ENCODE results near the gene MIF4GD. TPM values are rescaled to one million over a fixed set of nuclear protein-coding genes. Genes with fewer than 3 reads are reported as not detected.

Gene MIF4GD
- total RNA-seq, 1 experiment from 2014 or later, result 26.1 TPM

DNA sequence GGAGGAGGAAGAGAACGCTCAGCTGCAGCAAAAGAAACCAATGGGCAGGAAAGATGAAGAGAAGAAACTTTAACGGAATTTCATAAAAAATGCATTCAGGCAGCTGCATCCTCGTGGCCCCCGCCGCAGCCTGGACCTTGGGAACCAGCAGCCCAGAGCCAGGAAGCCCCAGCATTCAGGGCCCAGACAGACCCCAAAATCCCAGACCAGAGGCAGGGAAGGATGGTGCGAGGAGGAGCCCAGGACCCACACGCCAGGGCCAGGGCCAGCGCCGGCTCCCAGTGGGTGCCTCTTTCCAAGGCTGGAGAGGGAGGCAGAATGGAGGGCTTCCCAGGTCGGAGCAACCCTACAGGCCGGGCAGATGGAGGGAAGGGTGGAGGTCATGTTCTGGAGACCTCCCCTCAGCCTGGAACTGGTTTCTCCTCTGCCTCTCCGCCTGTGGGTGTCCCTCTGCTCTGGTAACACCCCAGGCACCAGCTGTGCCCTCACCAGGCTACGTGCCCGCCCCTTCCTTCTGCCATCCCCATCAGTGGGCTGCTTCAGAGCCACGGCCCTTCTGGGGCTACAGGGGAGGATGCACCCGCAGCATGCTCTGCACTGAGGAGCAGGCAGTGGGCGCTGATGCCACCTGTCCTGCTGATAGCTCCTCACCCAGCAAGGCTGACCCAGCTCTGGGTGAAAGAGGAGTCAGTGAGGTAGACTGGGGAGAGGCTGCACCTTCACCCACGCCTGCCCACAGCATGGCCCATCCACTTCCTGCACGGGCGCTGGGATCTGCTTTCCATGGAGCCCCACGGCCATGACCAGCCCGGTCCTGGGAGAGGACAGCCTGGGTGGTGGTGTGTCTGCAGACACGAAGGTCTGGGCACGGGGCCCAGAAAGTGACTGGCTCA is 1.2 kb upstream of the MIF4GD start:
- Histone ChIP-seq H3K79me2 (ENCODE audit: insufficient read depth, low read length) (no peaks in the 10 kb centered on the region), H3K9me3 (ENCODE audit: control insufficient read depth, low read depth, low read length) (no peaks in the 10 kb centered on the region), H3K9ac (ENCODE audit: extremely low read depth, insufficient read length, low read length) (peak overlapping the region; percentile 27), H3K27ac (ENCODE audit: insufficient read length, low read depth, low read length) (no peak overlapping the region), H2BK5ac (ENCODE audit: insufficient read length, low read length) (no peak overlapping the region), H4K5ac (ENCODE audit: insufficient read length, low read depth, low read length) (no peak overlapping the region), H3K27me3 (ENCODE audit: insufficient read depth, low read length) (no peaks in the 10 kb centered on the region), H3K23ac (ENCODE audit: insufficient read length, low read depth, low read length) (no peak overlapping the region), H3K23me2 (ENCODE audit: insufficient read length, low read depth, low read length, poor library complexity, severe bottlenecking) (peaks cover 22% of the 10 kb centered on the region), H2BK120ac (ENCODE audit: low read depth, low read length, poor library complexity, severe bottlenecking) (no peak overlapping the region), H2AK5ac (ENCODE audit: insufficient read length, low read length) (no peak overlapping the region), H3K4me2 (ENCODE audit: insufficient read depth, insufficient read length, low read length) (peak overlapping the region; percentile 68), H2BK12ac (ENCODE audit: insufficient read length, low read depth, low read length) (no peak overlapping the region), H2AFZ (ENCODE audit: low read length) (no peak overlapping the region), H3K4ac (ENCODE audit: low read depth, low read length) (no peak overlapping the region), H3K14ac (ENCODE audit: insufficient read depth, low read length) (no peak overlapping the region), H3K18ac (ENCODE audit: insufficient read length, low read depth, low read length) (no peak overlapping the region), H4K20me1 (ENCODE audit: control insufficient read depth, insufficient read depth, insufficient read length) (no peaks in the 10 kb centered on the region), H4K91ac (ENCODE audit: insufficient read length, low read depth, low read length) (no peak overlapping the region), H4K8ac (replicated peaks; ENCODE audit: insufficient read length, low read depth, low read length) (no peak overlapping the region), H3T11ph (ENCODE audit: low read length) (no peak overlapping the region), H3K56ac (ENCODE audit: insufficient read length, low read depth, low read length) (no peak overlapping the region), H2BK15ac (ENCODE audit: low read depth, low read length) (no peak overlapping the region), H2BK20ac (ENCODE audit: low read depth, low read length, poor library complexity, severe bottlenecking) (no peak overlapping the region), H3K4me1 (ENCODE audit: insufficient read depth, low read length) (0 out of 2 replicates have a peak, but pooled peaks cover 2% of the 10 kb centered on the region), H3K79me1 (ENCODE audit: insufficient read depth, low read depth, low read length, poor library complexity, severe bottlenecking) (no peaks in the 10 kb centered on the region)
- Mint-ChIP-seq H3K27ac (no peak overlapping the region), H3K9me3 (no peaks in the 10 kb centered on the region), H3K4me3 (peak overlapping the region; percentile 72 to 83), H3K36me3 (ENCODE audit: insufficient read depth in 1 of 3, low read depth in 3 of 3) (peaks cover 0 to 25% (median 23%) of the 10 kb centered on the region in 3 experiments; a peak in 6 of 7 replicates), H3K4me1 (peaks cover 15 to 20% of the 10 kb centered on the region in 2 experiments), H3K27me3 (ENCODE audit: low read depth) (no peaks in the 10 kb centered on the region; the same call in 1 of the 2 replicates)
- TF ChIP-seq, protein P1, sequence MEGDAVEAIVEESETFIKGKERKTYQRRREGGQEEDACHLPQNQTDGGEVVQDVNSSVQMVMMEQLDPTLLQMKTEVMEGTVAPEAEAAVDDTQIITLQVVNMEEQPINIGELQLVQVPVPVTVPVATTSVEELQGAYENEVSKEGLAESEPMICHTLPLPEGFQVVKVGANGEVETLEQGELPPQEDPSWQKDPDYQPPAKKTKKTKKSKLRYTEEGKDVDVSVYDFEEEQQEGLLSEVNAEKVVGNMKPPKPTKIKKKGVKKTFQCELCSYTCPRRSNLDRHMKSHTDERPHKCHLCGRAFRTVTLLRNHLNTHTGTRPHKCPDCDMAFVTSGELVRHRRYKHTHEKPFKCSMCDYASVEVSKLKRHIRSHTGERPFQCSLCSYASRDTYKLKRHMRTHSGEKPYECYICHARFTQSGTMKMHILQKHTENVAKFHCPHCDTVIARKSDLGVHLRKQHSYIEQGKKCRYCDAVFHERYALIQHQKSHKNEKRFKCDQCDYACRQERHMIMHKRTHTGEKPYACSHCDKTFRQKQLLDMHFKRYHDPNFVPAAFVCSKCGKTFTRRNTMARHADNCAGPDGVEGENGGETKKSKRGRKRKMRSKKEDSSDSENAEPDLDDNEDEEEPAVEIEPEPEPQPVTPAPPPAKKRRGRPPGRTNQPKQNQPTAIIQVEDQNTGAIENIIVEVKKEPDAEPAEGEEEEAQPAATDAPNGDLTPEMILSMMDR (conservative IDR thresholded peaks at IDR 0.05), result no peak
- no CpG with 5 or more reads among the region's 24 CpGs for WGBS (ENCODE audit: extremely low coverage, insufficient read length, low lambda C conversion rate)
- peak; percentile 52 for DNase-seq

Data from H9 (cell line).